ENCODE measurements around the gene BICRAL.
"Not testable (repeated sequence)": the region's sequence is repeated elsewhere in the genome, so short reads cannot be mapped to it uniquely, and the experiment has no call there.

Gene BICRAL, protein sequence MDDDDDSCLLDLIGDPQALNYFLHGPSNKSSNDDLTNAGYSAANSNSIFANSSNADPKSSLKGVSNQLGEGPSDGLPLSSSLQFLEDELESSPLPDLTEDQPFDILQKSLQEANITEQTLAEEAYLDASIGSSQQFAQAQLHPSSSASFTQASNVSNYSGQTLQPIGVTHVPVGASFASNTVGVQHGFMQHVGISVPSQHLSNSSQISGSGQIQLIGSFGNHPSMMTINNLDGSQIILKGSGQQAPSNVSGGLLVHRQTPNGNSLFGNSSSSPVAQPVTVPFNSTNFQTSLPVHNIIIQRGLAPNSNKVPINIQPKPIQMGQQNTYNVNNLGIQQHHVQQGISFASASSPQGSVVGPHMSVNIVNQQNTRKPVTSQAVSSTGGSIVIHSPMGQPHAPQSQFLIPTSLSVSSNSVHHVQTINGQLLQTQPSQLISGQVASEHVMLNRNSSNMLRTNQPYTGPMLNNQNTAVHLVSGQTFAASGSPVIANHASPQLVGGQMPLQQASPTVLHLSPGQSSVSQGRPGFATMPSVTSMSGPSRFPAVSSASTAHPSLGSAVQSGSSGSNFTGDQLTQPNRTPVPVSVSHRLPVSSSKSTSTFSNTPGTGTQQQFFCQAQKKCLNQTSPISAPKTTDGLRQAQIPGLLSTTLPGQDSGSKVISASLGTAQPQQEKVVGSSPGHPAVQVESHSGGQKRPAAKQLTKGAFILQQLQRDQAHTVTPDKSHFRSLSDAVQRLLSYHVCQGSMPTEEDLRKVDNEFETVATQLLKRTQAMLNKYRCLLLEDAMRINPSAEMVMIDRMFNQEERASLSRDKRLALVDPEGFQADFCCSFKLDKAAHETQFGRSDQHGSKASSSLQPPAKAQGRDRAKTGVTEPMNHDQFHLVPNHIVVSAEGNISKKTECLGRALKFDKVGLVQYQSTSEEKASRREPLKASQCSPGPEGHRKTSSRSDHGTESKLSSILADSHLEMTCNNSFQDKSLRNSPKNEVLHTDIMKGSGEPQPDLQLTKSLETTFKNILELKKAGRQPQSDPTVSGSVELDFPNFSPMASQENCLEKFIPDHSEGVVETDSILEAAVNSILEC

DNA sequence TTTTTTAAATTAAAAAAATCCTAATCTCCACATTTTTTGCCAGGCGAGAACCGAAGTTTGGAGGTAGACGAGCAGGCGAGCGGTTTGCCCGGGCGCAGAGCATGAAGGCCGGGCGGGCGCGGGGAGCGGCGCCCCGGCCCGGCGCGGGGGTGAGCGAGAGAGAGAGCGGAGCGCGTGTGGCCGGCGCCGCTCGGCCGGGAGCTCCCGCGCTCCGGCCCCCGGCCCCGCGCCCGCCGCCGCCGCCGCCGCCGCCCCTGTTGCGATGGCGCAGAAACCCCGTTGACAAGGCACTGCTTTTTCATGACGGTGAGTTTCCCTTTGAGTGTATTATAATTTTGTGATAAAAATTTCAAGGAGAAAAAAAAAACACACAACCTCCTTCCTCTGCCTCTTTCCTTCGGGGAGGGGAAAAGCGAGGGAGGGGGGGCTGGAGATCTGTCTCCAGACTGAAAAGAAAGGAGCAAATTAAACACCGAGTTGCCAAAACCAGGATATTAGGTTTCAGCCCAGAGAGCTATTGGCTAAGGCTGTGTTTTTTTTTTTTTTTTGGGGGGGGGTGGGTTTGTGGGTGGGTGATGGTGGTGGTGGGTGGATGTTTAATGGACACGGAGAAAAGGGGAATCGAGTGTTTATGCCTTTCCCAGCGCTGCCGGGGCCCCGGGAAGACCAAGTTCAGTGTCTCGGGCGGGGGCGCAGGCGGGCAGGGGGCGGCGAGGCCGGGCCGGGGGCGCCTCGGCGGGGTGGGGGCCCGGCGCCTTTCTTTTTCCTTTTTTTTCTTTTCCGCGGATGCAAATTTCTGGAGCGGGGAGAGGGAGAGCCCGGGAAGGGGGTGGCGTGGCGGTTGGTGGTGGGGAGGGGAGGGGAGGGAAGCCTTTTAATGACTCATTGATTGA lies at the start of gene BICRAL:
Gene BICRAL, plus strand, starts transcription at position 257 of the 893 bp plus-strand sequence. CDS start 39,971 bp downstream, outside the sequence.
- peak; percentile 30 for DNase-seq

DNA sequence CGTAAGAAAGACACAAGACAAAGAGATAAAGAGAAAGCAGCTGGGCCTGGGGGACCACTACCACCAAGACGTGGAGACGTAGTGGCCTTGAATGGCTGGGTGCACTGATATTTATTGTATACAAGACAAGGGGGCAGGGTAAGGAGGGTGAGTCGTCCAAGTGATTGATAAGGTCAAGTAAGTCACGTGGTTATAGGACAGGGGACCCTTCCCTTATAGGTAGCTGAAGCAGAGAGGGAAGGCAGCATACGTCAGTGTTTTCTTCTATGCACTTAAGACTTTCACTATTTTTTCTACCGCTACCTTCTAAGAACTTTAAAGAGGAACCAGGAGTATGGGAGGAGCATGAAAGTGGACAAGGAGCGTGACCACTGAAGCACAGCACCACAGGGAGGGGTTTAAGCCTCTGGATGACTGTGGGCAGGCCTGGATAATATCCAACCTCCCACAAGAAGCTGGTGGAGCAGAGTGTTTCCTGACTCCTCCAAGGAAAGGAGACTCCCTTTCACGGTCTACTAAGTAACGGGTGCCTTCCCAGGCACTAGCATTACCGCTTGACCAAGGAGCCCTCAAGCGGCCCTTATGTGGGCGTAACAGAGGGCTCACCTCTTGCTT lies 47.9 kb upstream of the BICRAL start:
- DNase-seq: not testable (repeated sequence)

DNA sequence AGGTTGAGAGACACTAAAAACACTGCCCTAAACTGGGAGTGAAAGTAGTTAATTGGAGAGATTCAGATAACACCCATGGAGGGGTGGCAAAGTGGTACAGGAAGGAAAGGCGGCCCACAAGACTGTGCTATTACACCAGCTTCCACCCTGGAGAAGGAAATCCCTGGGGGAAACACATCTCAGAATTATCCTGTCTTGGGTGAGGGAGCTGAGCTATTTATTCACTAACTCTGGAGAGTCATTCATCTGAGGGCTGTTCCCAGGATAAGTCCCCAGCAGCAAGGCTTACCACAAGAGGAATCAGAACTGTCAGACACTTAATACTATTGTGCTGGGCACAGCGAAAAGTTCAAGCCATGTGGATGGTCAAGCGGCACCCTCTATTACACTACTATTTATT lies 45.9 kb upstream of the BICRAL start:
- no peak for DNase-seq

DNA sequence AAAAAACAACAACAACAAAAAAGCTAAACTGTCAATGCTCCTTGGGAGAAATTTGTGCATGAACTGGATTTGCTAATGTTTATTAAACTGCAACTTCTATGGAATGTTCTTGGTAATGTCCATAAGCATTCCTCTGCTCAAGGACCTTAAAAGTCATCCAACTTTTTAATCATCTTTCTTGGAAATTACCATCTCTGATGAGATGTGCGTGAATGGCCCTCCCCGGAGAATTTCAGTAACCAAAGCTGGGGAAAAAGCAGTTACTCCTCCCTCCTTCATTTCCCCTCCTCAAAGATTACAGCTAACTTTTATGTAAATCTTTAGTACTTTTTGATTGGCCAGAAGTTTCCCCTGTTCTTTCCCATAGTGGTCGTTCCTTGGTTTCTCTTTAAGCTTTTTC lies 41.1 kb upstream of the BICRAL start:
- DNase-seq: no peak

DNA sequence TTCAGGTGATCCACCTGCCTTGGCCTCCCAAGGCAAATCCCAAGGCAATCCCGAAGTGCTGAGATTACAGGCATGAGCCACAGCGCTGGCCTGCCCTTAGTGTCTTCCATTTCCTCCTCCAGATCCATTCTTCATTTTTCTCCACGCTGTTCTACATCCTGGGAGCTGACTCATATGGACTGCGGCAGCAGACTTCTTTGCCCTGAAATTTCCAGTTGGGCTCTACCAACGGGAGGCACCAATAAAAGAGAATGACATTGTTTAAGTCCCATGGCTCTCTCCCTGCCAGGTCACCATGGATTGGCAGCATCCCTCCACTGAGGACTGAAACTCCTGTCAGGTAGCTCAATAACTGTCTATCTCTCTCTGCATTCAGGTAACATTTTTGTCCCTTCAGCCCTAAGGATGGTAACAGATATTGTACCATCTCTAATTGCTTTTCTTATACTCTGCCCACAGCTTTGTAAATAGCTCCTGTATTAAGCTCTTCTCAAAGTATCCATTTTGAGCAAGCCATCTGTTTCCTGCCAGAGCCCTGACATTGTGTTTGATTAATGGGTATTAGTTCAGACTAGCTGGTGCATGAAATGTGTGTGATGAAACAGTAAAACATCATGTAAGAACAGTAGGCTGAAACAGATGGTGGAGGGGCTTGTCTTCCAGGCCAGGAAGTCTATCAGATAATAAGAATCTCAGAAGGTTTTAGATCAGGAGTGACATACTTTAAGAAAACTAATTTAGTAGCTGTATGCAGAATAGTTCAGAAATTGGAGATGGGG lies 39.5 kb upstream of the BICRAL start:
- peak; percentile 98 for DNase-seq

DNA sequence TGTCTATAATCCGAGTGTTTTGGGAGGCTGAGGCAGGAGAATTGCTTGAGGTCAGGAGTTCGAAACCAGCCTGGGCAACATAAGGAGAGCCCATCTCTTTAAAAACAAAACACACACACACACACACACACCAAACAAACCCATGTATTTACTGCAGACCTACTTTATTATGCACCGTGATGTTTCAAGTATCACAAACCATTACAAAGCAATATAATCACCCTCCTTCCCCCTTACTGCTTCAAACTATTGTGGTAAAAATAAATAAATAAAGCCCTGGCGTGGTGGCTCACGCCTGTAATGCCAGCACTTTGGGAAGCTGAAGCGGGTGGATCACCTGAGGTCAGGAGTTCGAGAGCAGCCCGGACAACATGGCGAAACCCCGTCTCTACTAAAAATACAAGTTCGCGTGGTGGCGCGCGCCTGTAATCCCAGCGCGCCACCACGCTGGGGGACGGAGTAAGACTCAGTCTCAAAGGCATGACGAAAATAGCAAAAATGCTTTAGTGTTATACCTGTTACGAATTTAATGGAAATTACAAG lies 37.4 kb upstream of the BICRAL start:
- no peak for DNase-seq

DNA sequence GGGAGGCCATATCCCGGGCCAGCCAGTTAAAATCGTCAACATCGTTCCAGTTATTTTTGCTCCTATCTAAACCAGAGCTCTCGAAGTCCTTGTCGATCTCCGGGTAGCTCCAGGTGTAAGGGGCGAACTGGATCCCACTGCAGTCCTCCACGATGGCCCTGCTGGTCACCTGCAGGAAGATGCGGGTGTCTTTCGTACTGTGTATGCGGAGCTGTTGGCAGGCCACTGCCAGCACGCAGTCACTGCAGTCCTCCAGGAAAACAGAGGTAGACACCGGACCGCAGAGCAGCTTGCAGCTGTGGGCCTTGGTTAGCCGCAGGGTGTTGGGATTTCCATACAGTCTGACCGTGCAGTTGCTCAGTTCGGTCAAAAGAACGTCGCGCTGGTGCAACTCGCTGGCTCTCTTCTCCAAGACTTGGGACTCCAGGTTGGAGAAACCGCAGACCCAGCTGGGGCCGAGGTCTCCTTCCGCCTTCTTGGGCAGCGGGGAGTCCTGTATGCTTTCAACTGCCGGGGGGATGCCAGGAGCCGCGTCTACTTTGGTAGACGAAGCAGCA lies 36.7 kb upstream of the BICRAL start:
- no peak for DNase-seq

DNA sequence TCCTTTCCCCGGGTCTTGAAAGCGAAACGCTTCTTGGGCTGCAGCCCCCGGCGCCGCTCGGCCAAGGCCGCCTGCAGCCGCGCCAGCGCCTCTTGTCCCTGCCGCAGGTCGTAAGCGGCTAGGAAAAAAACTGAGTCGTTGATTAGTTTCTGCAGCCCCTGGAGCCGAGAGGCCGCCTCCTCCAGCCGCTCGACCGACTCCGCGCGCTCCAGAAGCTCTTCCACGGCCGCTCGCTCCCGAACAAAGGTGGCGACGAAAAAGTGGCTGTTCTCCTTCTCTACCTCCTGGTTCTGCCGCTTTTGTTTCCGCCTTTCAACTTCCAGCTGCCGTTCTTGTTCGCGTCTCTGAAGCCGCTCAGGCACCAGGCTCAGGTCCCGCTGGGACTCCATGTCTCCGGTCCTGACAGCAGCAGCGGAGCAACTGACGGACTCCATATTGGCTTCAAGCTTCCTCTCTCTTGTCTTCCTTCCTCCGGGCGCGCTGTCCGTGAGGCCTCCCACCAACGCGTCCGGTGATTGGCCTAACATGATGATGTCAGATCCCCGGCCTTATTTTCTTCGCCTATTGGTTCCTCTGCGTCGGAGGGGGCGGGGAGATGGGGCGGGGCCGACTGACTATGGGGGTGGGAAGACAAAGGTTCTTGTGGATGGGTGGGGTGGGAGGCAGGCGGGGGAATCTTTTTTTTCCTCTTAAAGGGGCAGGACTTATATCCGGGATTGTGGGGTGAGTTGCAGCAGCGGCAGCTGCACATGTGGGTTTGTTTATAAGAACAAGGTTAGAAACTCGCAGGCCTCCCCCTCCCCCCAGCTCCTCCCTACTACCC lies 36.0 kb upstream of the BICRAL start, which contains the start of gene TBCC:
Gene TBCC, minus strand, starts transcription at position 464 of the 823 bp plus-strand sequence. Its CDS starts 30 bp downstream, at position 434.
- peak; percentile 91 for DNase-seq

DNA sequence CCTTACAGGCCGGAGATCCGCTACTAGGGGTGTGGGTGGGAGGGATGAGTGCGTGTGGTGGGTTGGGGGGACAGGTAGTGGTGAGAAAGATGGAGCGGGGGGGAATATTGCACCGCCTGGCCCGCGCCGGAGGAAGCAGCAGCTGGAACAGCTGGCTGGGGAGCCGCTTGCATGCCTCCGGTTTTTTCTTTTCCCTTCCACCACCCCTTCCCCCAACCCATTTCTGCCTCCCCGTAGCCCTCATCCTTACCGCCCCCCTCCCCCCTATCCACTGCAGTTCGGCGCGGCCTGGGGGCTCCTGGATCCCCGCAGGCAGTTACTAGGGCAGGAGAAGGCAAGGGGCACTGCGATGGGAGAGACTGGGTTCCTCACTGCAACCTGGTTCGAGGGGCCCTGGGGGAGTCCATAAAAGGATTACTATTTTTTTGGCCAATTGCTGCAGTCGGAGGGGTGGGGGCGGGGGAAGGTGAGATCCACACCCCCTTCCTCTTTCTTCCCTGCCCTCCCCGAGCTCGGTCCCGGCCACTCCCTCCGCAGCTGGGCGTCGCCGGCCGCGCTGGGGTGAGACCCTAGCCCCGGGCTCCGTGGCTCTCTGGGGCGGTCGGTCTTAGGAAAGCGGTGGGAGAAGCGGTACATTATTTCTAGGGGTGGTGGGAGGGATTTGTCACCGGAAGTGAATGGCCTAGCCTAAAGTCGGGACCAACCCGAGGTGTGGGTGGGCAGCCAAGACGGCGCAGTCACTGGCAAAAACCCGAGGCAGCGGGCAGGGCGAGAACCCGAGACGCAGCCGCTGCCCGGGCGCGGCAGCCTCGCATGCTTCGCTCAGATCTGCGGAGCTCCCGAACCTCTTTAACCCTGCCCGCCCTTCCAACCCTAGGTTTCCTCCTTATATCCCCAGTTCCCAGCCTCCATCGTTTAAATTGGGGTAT lies 35.1 kb upstream of the BICRAL start:
- peak; percentile 91 for DNase-seq

DNA sequence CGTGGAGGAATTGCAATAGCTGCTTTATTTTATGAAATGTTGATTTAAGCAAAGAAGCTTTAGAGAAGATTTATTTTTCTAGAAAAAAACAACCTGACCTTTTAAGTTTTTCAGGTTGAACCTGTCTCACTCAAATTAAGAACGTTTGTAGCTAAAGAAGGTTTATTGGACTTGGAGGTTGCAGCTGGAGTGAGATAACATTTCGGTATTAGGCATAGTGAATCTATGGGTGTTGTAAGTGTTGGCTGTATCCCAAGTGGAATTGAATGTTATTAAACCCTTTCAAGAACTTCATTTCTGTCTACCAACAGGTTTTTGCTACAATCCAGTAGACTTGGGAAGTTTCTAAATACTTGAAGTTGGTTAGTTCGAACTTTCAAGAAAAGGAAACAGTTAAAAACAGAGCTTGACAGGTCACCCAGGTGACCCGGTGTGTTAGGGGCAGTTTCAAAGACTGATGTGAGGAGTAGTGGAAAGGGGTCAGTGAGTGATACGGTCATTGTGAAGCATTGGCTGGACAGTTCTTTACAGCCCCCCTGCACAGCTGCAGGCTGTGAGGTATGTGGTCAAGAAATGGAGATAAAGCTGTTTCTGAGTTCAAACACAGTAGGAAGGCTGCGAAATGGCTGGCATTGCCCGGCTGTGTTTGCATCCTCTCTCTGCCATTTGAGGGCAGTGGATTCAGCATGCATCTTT lies 33.5 kb upstream of the BICRAL start:
- DNase-seq: no peak

DNA sequence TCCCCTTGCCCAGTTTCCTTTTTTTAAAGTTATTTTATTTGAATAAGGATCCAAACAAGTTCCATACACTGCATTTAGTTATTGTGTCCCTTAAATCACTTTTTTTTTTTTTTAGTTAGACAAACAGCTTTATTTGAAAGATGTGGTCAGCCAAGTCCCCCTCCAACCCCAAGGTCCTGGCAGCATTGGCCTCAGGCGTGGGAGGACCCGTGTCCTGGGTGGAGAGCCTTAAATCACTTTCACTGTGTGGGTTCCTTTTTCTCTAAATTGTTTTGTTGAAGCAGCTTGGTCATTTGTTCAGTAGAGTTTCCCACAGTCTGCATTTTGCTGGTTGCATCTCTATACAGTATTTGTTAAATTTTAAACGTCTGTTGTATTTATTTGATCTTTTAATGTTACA lies 30.8 kb upstream of the BICRAL start:
- DNase-seq: no peak

DNA sequence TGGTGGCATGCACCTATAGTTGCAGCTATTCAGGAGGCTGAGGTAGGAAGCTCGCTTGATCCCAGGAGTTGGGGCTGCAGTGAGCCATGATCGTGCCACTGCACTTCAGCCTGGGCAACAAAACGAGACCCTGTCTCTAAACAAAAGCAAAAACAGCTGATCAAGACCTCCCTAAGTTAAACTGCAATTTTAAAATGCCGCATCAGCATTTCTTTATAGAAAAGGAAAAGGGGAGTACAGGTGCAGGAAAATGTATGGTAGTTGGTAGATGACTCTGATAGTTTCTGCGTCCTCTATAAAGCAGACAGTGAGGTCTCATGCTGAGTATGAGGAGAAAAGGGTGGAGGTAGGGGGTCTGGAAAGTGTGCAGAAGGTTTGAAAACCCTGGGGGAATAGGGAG lies 27.1 kb upstream of the BICRAL start:
- DNase-seq: no peak

DNA sequence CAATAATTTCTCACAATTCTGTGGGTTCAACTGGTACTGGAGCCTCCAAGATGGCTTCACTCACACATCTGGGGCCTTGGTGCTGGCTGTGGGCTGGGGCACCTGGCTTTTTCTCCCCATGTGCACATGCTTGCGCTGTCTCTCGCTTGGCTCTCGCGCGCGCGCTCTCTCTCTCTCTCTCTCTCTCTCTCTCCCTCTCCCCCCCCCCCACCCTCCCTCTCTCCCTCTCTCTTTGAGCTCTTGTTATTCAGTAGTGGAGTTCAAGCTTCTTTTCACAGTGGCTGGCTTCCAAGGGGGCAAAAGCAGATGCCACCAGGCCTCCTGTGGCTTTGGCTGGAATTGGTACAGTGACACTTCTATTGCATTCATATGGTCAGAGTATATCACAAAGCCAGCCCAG lies 25.1 kb upstream of the BICRAL start:
- no peak for DNase-seq

DNA sequence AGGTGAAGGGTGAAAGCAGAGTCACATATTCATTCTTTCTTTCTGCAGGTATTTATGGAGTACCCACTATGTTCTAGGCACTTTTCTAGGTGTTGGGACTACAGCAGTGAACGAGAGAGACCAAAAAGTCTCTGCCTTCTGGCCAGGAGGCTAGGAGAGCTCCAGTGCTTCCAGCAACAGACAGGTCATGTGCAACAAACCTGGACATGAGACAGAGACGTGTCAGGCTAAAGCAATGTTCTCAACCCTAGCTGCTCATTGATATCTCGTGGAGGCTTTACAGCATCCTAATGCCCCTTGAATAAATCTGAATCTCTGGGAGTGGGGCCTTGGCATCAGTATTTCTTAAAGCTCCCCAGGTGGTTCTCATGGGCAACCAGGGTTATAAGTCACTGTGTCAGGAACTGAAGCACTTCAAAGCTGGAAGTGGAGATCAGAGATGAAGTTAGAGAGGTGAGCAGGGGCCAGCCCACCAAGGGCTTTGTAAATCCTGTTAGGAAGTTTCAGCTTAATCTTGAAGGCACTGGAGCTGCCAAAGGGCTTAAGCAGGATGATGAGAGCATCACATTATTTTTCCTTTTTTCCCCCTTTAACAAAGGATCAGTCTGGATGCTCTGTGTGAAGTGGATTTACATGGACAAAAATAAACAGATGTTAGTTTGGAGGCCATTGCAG lies 23.0 kb upstream of the BICRAL start:
- no peak for DNase-seq

DNA sequence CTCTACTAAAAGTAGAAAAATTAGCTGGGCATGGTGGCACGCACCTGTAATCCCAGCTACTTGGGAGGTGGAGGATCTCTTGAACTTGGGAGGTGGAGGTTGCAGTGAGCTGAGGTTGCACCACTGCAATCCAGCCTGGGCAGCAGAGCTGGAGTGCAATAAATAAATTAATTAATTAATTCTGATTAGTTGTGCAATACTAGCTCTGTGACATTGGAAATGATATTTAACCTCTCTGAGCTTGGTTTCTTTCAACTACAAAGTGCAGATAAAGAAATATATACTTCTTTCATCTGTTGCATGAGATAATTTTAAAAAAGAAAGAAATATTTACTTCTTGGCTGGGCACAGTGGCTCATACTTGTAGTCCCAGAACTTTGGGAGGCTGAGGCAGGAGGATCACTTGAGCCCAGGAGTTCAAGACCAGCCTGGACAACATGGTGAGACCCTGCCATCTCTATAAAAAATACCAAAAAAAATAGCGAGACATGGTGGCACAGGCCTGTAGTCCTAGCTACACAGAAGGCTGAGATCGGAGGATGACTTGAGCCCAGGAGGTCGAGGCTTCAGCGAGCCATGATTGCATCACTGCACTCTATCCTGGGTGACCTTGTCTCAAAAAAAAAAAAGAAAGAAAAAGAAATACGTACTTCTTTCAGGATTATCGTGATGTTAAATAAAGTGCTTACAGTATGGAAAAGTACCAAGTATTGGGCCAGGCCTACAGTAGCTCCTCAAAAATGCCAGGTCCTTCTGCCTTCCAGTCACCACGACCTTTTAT lies 20.4 kb upstream of the BICRAL start:
- no peak for DNase-seq

DNA sequence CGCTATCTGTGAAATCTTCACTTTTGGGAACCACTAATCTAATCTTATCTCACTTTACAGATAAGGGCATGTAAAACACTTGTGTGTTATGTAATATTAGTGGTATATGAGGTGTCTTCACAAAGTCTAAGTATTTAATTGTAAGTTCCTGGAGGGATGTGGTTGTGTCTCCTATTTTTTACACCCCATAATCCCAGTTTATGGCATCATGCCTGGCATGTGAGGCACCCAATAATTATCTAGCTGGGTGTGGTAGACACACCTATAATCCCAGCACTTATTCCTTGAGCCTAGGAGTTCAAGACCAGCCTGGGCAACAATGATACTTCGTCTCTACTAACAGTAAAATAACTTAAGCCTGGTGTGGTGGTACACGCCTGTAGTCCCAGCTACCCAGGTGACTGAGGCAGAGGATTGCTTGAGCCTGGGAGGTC lies 19.4 kb upstream of the BICRAL start:
- no peak for DNase-seq
